GM21526 (cell line): ENCODE measurements around the gene ABHD17C.

Source experiments
- ATAC-seq: cut with Tn5 transposase; IDR thresholded peaks from one replicate; pipeline ENCODE4 v1.9.1; 2021; ENCODE audit warnings: moderate library complexity; ENCODE audit not compliant: unreplicated experiment, low FRiP score

ABHD17C gene

DNA sequence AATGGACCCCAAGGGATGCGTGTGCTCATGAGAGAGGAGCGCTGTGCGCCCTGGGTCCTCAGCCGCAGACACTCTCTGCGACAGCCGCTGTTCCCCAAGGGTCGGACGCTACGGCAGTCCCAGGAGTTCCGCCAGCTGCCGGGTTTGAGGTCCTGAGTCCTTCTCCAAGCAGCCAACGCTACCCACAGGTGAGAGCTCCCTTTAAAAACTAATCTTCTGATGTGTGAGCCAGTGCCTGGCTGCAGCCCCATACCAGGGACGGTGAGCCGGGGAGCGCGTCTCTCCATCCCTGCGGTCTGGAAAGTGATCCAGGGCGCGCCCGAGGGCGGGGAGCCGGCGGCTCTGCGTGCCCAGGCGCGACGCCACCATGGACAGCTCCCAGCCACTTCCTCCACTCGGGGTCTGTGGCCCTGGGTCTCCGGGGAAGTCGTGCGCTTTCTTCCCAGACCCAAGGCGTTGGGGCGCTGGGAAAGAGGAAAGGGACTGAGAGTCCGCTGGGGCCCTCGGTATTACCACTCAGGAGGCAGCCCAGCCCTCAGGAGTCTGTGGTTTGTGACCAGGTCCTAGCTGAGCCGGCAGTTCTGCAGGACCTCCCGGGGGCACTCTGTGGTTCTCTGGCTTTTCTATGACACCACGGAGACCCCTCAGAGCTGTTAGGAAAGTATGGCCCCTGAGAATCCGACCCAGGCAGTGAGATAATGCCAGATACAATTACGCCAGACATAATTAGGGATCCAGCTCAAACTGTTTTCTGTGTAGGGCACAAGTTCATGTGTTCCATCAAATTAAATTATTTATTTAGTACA, 85.5 kb downstream of the ABHD17C start:
- no peak for ATAC-seq

DNA sequence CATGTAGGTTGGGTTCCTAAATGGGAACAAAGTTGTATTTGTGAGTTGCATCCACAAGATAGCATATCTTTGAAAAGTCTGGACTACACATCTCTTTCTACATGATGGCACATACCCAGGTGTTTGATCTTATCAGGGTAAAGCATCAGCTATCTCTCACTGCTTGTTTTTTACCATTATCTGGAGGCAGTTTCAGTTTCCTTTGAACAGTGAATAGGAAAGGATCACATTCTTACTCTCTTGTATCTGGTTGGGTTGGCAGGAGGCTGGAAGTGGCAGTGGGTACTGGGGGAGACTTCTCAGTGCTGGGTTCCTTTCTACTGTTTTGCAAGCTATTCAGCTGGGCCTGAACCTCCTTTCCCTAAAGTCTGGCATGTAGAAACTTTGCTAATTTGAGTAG, 88.2 kb downstream of the ABHD17C start:
- ATAC-seq, result no peak

DNA sequence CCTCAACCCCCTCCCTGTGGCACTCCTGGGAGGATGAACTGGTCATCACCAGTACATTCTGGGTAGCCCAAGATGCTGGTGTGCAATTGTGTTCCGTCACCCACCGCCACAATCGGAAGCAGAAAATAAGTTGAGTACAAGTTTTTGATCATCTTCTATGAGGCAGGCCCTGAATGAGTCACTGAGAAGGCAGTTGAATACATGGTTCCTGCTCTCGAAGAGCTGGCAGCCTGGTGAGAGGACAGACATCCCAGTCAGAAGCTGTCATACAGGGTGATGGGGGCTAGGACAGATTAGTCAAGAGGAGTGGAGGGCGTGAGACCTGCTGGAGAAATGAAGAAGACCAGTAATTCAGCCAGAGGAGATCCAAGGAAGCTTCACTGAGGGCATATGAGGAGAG, 90.2 kb downstream of the ABHD17C start:
- no peak for ATAC-seq

DNA sequence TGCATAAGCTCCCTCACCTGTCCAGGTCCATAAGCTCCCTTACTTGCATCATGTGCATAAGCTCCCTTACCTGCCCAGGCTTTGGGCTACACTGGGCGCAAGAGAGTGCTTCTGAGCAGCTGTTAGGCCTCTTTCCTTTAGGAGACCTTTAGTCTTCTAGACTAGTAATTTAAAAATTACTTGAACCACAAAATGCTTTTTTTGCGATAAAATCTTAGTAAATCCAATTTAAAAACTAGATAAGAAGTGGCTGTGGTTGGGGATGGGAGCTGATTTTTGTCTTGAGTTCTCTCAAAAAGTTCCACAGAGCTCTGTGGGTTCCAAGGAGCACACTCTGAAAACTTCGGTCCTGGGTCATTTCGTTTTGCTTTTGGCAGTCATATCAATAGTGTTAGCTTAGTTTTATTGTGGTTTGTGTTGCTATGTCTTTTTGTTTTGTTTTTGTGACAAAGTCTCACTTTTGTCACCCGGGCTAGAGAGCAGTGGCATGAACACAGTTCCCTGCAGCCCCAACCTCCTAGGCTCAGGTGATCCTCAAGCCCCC, 90.8 kb downstream of the ABHD17C start:
- no peak for ATAC-seq

DNA sequence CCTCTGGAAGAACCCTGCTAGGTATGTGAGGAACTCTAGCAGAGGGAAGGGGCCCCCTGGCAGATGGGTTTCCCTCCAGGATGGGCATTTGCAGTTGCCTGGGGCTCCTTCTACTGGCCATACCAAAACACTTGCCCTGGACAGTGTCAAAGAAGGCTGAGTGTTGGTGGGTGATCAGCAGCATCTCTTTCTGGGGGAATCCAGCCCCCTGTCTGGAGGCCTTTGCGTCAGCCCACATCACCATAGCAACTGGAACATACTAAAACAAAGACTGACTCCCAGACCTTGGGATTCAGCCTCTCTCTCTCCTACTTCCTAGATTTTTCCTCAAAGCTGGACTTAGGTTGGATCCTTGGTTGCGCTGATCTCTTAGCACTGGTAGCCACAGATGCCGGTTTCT, 92.2 kb downstream of the ABHD17C start:
- no peak for ATAC-seq

DNA sequence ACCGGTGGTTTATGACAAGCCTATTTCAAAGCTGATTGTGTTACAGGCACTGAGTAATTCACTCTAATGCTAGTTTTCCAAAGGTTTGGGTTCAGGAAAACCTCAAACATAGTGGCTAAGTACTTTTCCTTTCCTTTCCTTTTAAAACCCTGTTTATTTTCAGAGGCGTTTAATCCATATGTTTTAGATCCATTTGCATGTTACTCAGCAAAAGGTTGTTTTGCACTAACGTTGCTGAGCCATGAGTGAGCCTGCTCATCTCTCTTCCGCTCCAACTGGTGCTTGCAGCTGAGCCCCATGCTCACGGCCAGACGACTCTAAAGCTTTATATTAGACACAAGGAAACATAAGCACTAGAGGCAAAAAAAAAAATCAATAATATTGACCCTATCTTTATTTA, 93.4 kb downstream of the ABHD17C start:
- ATAC-seq, result no peak

DNA sequence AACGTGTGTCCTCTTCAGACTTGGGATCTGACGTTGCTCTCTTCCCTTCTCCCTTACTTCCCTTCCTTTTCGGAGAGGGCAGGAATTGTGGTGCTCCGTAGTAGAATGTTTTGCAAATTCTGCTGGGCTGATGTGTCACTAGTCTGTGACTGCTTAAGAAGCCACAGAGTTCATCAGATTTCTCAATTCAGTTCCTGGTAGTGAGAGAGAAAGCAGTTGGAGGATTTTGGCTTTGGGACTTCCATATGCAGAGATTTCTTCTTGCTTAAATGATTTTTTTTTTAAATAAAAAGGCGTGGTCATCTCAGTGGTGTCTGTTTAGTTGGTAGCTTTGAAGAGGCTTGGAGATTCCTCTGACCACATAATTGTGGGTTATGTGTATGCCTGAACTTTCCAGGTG, 94.2 kb downstream of the ABHD17C start:
- no peak for ATAC-seq

DNA sequence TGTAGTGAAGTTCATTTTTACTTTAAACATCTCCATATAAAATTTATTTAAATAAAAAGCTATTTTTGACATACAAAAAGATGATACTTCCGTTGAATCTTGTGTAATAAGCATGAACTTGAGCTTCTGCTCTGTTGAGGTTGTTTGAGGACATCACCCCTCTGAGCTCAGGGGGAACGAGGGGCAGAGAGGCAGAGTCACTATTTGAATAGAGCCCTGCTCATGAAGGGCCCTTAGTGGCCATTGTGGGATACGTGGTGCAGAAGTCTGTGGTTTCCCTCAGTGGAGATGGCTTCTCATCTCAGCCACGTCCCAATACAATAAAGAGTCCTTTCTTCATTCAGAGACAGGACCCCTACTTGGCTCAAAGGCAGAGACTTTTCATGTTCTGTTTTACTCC, 94.7 kb downstream of the ABHD17C start:
- no peak for ATAC-seq

DNA sequence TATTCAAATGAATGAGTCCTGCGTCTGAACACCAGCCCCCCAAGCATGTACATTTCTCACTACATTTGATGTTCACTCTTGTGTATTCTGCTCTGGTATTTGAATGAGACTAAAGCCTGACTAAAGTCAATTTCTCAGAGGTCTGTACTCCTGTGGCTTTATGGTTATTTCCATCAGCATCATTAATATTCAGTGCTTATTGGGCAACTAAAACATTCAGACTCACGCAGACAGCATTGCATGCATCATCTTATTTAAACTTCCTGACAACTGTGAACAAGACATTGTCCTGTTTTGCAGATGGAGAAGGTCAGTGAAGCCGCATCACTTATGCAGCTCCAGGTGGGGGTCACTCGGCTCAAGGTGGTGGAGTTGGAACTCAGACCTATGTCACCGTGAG, 95.1 kb downstream of the ABHD17C start:
- no peak for ATAC-seq

DNA sequence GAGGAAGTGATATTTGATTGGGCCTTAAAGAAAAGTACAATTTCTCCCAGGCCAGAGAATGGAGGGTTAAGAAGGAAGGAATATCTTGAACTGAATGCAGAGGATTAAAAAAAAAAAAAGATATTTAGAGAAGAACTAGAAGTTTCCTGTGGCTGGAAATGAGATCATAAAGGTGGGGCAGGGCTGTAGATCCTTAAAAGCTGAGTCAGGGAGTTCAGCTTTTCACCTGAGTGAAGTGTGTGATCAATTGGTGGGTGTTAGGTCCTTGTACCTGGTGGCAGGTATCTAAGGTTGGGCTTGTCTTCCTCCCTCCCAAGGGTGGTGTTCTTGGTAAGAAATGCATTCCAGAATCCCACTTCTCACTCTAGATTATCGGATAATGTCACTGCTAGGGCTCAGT, 95.9 kb downstream of the ABHD17C start:
- ATAC-seq, result no peak

DNA sequence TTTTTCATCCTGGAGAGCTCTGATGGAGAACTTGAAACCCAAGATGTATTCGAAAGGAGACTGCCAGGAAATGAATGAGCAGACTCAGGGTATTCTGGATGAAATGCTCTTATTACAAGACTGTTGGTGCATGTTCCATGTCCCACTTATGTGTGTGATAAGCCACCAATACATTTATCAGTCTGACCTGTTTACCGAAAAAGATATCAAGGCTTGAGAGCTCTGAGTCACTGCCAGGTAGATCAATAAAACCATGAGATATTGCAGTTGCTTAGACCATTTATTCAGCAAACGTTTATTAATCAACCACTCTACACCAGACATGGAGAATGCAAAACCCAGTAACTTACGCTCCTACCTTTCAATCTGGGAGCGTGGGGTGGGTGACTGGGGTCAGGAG, 101.3 kb downstream of the ABHD17C start:
- ATAC-seq, result no peak

DNA sequence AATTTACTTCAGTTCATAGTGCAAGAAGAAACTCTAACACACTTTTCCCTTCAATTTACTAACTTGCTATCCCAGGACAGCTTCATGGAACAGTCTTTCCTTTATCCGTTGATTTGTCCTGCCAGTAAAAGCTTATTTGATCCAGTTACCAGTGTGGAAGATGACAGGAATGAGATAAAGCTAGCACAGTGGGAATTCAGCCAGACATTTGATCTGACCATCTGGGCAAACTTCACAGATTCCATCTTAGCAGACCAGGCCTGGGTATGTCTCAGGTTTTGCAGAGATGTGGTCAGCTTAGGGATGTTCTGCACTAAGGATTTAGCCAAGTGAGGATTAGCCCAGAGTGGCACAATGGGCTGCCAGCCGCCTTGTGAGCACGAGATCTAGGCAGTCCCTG, 103.8 kb downstream of the ABHD17C start:
- ATAC-seq, result no peak

DNA sequence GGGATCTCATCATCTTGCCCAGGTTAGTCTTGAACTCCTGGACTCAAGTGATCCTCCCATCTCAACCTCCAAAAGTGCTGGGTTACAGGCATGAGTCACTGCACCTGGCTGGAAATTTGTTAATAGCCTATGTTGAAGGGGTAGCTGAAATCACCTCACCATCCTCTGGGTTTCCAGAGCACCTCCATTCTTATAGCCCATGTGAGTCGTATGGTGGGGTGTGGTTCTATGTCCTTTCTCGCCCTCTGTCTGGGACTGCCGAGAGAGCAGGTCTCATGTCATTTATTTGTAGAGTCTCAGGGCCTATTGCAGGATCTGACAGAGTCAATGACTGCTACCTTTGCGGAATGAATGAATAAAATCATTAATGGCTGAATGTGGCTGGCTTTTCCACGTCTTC, 105.0 kb downstream of the ABHD17C start:
- no peak for ATAC-seq

DNA sequence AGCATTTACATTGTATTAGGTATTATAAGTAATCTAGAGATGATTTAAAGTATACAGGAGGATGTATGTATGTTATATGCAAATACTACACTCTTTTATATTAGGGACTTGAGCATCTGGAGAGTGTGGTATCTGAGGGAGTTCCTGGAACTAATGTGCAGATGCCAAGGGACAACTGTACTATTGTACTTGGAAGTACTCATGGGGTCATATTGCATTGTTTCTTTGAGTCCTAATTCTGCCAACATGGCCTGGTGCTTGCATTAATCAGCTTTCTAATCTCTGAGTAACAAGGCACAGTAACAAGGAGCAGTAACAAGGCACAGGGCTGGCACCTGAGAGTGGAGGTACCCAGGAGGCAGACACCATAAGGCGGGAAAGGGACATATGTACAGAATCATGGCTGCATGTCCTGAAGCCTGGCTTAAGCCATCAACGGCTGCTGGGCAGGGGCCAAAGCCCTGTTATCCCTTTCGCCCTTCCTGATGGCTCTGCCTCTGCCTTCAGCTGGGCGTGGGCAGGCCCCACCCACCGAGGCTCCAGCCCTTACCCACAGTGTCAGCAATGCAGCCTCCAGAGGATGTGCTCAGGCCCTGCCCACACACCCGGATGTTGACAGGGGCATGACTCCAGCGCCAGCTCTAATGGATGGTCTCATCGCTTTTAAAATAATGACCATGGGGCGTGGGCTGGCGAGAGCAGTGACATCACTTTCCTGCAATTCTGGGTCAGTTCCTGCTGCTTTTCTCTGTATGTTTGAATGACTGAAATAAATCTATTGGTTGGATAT, 107.0 kb downstream of the ABHD17C start:
- ATAC-seq, result no peak

DNA sequence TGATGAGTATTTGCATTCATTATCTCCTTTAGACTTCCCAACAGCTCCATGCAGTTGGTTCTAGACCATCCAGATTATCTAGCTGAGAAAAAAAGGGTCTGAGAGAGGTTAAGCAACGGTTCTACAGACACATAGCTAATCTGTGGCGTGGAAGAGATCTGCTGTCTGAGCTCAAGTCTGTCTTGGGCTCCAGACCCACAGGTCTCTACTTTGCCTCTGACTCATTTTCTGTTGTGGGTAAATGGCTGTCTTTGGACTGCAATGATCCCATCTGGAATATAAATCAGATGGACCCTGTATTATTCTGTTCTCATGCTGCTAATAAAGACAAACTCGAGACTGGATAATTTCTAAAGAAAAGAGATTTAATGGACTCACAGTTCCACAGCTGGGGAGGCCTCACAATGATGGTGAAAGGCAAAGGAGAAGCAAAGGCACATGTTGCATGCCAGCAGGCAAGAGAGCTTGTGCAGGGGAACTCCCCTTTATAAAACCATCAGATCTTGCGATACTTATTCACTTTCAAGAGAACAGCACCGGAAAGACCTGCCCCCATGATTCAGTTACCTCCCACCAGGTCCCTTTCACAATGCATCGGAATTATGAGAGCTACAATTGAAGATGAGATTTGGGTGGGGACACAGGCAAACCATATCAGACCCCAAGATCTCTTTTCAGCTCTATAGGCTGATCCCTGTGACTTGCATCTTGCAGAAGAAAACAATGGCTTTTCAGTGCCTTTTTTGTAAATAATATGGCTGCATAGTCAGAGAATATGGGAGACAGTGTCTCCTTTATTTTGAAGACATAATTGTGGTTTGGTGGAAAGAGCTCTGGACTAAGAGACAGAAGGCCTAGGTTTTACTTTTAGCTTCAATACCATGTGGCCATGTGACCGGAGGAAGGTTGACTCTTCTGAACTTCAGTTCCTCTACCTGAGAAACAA, 108.7 kb downstream of the ABHD17C start:
- no peak for ATAC-seq

DNA sequence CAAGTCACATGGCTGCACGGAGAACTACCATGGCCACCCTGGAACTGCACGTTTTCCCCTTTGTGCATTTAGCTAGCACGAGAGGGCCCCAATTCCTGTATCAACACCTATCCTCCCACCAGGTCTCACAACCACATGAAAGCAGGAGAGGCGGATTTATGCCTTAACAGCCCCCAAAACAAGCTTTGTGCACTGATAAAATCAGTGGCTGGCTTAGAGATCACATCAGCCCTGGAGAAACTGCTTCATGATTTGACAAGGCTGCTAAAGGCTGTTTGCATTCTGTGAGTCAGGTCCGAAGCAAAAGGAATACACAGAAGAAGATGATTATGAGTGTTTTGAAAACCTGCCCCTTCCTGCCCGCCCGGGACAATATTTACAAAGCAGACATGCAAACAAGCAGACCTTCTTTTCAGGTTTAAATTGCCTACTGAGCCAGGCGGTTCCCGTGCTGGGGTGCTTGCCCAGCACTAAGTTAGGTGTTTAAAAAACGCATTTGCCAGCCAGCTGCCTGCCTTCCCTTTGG, 109.9 kb downstream of the ABHD17C start:
- no peak for ATAC-seq
